HepG2 (cell line): ENCODE data around the gene TUBB4A. TPM values are rescaled to one million over a fixed set of nuclear protein-coding genes. Genes with fewer than 3 reads are reported as not detected.

ENCODE experiments used
- CBX2 ChIP-seq, 2 experiments: fragments of 200-600 bp in 1 of 2; sonication (generic); formaldehyde crosslinking in 1 of 2; IDR thresholded peaks; 2 replicates each; pipeline versions ENCODE4 v1.7.0 to v1.8.1; 2018 to 2022; ENCODE audit warnings: low read depth in 2 of 2, low read length in 1 of 2, mild to moderate bottlenecking in 1 of 2, missing genetic modification reagents in 1 of 2
- CCAR2 ChIP-seq: fragments of 200-400 bp; formaldehyde crosslinking; optimal IDR thresholded peaks from 2 replicates; pipeline ENCODE3; 2018; ENCODE audit warnings: low read depth, mild to moderate bottlenecking, low read length, moderate library complexity
- IKZF4 ChIP-seq: sonication (generic); formaldehyde crosslinking; IDR thresholded peaks from 2 replicates; pipeline ENCODE4 v1.5.1; 2020; ENCODE audit warnings: borderline replicate concordance, mild to moderate bottlenecking, low read depth, missing genetic modification reagents; ENCODE audit errors: not compliant biosample characterization
- NR2C2 ChIP-seq: sonication (generic); formaldehyde crosslinking; IDR thresholded peaks from 2 replicates; pipeline ENCODE4 v1.4.0; 2020; ENCODE audit warnings: missing genetic modification reagents, mild to moderate bottlenecking, moderate library complexity, borderline replicate concordance
- SNAPC4 ChIP-seq: sonication (generic); formaldehyde crosslinking; IDR thresholded peaks from 2 replicates; pipeline ENCODE4 v1.4.0; 2020; ENCODE audit warnings: mild to moderate bottlenecking, missing genetic modification reagents
- ZBTB10 ChIP-seq: sonication (generic); formaldehyde crosslinking; IDR thresholded peaks from 2 replicates; pipeline ENCODE4 v1.4.0; 2020; ENCODE audit warnings: missing genetic modification reagents, borderline replicate concordance
- ZBTB4 ChIP-seq: sonication (generic); formaldehyde crosslinking; IDR thresholded peaks from 2 replicates; pipeline ENCODE4 v1.4.0; 2020; ENCODE audit warnings: missing genetic modification reagents, mild to moderate bottlenecking, borderline replicate concordance
- ZFP37 ChIP-seq: sonication (generic); formaldehyde crosslinking; IDR thresholded peaks from 2 replicates; pipeline ENCODE4 v1.4.0; 2020; ENCODE audit warnings: missing genetic modification reagents, borderline replicate concordance
- ZNF441 ChIP-seq: sonication (generic); formaldehyde crosslinking; IDR thresholded peaks from 2 replicates; pipeline ENCODE4 v1.7.0; 2021; ENCODE audit warnings: missing genetic modification reagents, borderline replicate concordance
- ZNF83 ChIP-seq: sonication (generic); formaldehyde crosslinking; IDR thresholded peaks from 2 replicates; pipeline ENCODE4 v1.4.0; 2020; ENCODE audit warnings: missing genetic modification reagents, mild to moderate bottlenecking, borderline replicate concordance
- polyA plus RNA-seq, 8 experiments: library from polyadenylated mRNA; depleted of rRNA in 3 of 8; stranded (reverse) in 7 of 8; unstranded in 1 of 8; fragments of >200 nt; fragmentation: Illumina TruSeq in 4 of 8; extraction: Trizol in 4 of 8; gene quantifications; 2 replicates each; pipeline versions ENCODE4 v1.2.1 to v1.2.3, GENCODE V29; 2011 to 2016; ENCODE audit warnings: low read depth in 4 of 8, missing spikeins in 1 of 8, mixed read lengths in 1 of 8; ENCODE audit not compliant: insufficient read depth in 1 of 8
- total RNA-seq, 5 experiments: library from RNA; depleted of rRNA; stranded (reverse); fragments of >200 nt; fragmentation: Illumina TruSeq; extraction: Trizol; gene quantifications; 2 replicates each; pipeline ENCODE4 v1.2.3, GENCODE V29; 2016; ENCODE audit warnings: low read depth in 1 of 5
- TF ChIP-seq, protein P1 (sequence below): sonication (generic); formaldehyde crosslinking; IDR thresholded peaks from 2 replicates; pipeline ENCODE4 v1.4.0; 2020; ENCODE audit warnings: mild to moderate bottlenecking, missing genetic modification reagents, borderline replicate concordance

Gene TUBB4A
- total and polyA plus RNA-seq, 2 of the 13 experiments (the other 11 are each of a cell fraction or from before 2014, with no cell fraction given) = not detected

DNA sequence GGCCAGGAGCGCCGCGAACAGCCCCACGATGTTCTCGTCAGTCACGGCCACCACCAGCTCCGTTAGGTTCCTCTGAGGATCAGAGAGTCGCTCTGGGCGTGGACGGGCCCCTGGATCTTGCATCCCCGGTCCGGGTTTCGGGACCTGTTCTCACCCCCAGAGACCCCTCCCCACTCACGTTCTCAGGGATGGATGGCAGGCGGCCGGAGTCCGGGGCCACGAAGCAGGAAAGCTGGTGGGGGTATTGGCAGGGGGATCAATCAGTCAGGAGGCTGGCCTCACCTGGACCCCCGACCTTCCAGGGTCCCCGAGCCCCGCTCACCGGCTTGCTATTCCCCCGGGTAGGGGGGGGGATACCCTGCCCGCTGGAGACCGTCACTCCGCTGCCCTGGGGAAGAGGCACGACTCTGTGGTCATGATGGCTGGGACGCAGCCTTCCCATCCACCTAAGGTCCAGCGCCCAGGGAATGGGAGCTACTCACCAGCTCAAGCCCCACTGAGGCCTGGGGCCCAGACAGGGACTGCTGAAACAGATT, 25.1 kb downstream of the TUBB4A start (continued):
- TF ChIP-seq, protein P1, sequence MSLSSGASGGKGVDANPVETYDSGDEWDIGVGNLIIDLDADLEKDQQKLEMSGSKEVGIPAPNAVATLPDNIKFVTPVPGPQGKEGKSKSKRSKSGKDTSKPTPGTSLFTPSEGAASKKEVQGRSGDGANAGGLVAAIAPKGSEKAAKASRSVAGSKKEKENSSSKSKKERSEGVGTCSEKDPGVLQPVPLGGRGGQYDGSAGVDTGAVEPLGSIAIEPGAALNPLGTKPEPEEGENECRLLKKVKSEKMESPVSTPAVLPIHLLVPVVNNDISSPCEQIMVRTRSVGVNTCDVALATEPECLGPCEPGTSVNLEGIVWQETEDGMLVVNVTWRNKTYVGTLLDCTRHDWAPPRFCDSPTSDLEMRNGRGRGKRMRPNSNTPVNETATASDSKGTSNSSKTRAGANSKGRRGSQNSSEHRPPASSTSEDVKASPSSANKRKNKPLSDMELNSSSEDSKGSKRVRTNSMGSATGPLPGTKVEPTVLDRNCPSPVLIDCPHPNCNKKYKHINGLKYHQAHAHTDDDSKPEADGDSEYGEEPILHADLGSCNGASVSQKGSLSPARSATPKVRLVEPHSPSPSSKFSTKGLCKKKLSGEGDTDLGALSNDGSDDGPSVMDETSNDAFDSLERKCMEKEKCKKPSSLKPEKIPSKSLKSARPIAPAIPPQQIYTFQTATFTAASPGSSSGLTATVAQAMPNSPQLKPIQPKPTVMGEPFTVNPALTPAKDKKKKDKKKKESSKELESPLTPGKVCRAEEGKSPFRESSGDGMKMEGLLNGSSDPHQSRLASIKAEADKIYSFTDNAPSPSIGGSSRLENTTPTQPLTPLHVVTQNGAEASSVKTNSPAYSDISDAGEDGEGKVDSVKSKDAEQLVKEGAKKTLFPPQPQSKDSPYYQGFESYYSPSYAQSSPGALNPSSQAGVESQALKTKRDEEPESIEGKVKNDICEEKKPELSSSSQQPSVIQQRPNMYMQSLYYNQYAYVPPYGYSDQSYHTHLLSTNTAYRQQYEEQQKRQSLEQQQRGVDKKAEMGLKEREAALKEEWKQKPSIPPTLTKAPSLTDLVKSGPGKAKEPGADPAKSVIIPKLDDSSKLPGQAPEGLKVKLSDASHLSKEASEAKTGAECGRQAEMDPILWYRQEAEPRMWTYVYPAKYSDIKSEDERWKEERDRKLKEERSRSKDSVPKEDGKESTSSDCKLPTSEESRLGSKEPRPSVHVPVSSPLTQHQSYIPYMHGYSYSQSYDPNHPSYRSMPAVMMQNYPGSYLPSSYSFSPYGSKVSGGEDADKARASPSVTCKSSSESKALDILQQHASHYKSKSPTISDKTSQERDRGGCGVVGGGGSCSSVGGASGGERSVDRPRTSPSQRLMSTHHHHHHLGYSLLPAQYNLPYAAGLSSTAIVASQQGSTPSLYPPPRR (CRISPR knock-in tag) = no peak
- TF ChIP-seq CBX2 (IDR thresholded peaks at IDR 0.05; ENCODE audit: low read depth, low read length) (no peak), CBX2 (CRISPR knock-in tag; IDR thresholded peaks at IDR 0.05; ENCODE audit: low read depth) (no peak), ZBTB10 (CRISPR knock-in tag) (no peak), ZFP37 (CRISPR knock-in tag) (no peak), ZNF83 (no peak), ZBTB4 (CRISPR knock-in tag) (no peak), ZNF441 (no peak), SNAPC4 (no peak), NR2C2 (CRISPR knock-in tag) (no peak), IKZF4 (CRISPR knock-in tag) (peak; percentile 41), CCAR2 (no peak)
